PC-3 (cell line): Measurements from ENCODE around the gene STAG1. TPM values are rescaled to one million over a fixed set of nuclear protein-coding genes. Genes with fewer than 3 reads are reported as not detected.
"Not testable (repeated sequence)": the region's sequence is repeated elsewhere in the genome, so short reads cannot be mapped to it uniquely, and the experiment has no call there.

Source experiments
- ATAC-seq: fragments of 200-7000 bp; cut with Tn5 transposase; 2 replicates; pipeline ENCODE4 v1.9.1; 2020; ENCODE audit warnings: mild to moderate bottlenecking, moderate library complexity
- BruUV-seq: library from RNA; stranded (reverse); fragments of 400-500 nt; replicated peaks from 2 replicates; lab custom pipeline; 2021; lab: Mats Ljungman, UMichigan
- CTCF ChIA-PET: fragments of 300-600 bp; sonication (Branson Sonifier 250); formaldehyde crosslinking; loops from one replicate; lab custom pipeline; 2022; ENCODE audit warnings: antibody characterized with exemption; lab: Charles Lee
- POLR2A ChIA-PET: fragments of 300-600 bp; sonication (Branson Sonifier 250); formaldehyde crosslinking; loops from one replicate; lab custom pipeline; 2022; ENCODE audit warnings: antibody characterized with exemption; ENCODE audit not compliant: unreplicated experiment; lab: Charles Lee
- DNase-seq: peaks from one replicate; pipeline ENCODE4 v3.0.0-alpha.2; 2015
- H2AFZ ChIP-seq: fragments of 300-600 bp; sonication (generic); 2 replicates; pipeline ENCODE4 v1.6.0; 2016; ENCODE audit warnings: antibody characterized with exemption, low read length
- H3F3A ChIP-seq: fragments of 300-600 bp; sonication (generic); one replicate; pipeline ENCODE4 v1.6.0; 2017; ENCODE audit warnings: antibody characterized with exemption, low read length, control low read depth, mild to moderate bottlenecking; ENCODE audit not compliant: unreplicated experiment
- H3K27ac ChIP-seq: fragments of 300-600 bp; sonication (generic); 2 replicates; pipeline ENCODE4 v1.5.1; 2016; ENCODE audit warnings: mild to moderate bottlenecking, low read length
- H3K27me3 ChIP-seq: fragments of 300-600 bp; sonication (generic); 2 replicates; pipeline ENCODE4 v1.6.1; 2016; ENCODE audit warnings: low read length, mixed read lengths
- H3K36me3 ChIP-seq: fragments of 300-600 bp; sonication (generic); 2 replicates; pipeline ENCODE4 v1.6.1; 2016; ENCODE audit warnings: low read depth, mixed run types, low read length, mixed read lengths
- H3K4me1 ChIP-seq: fragments of 300-600 bp; sonication (generic); 2 replicates; pipeline ENCODE4 v1.5.1; 2016; ENCODE audit warnings: low read length; ENCODE audit not compliant: insufficient read depth
- H3K4me2 ChIP-seq: fragments of 300-600 bp; sonication (generic); 2 replicates; pipeline ENCODE4 v1.6.0; 2016; ENCODE audit warnings: low read length
- H3K4me3 ChIP-seq: fragments of 300-600 bp; sonication (generic); 2 replicates; pipeline ENCODE4 v1.5.1; 2016; ENCODE audit warnings: mild to moderate bottlenecking, low read length, mixed read lengths
- H3K79me2 ChIP-seq: fragments of 300-600 bp; sonication (generic); 2 replicates; pipeline ENCODE4 v1.6.1; 2017; ENCODE audit warnings: low read length, mixed read lengths
- H3K9ac ChIP-seq: fragments of 300-600 bp; sonication (generic); 2 replicates; pipeline ENCODE4 v1.6.0; 2016; ENCODE audit warnings: mild to moderate bottlenecking, low read length
- H3K9me2 ChIP-seq: fragments of 300-600 bp; sonication (generic); replicated peaks from 2 replicates; pipeline ENCODE4 v1.6.1; 2016; ENCODE audit warnings: mixed run types, low read length, mixed read lengths
- H3K9me3 ChIP-seq: fragments of 300-600 bp; sonication (generic); 2 replicates; pipeline ENCODE4 v1.6.1; 2016; ENCODE audit warnings: low read length, mixed read lengths
- H4K20me1 ChIP-seq: fragments of 300-600 bp; sonication (generic); 2 replicates; pipeline ENCODE4 v1.6.1; 2016; ENCODE audit warnings: low read length, mixed read lengths
- CTCF ChIP-seq: fragments of 300-600 bp; sonication (generic); conservative IDR thresholded peaks from 2 replicates; pipeline ENCODE4 v1.5.1; 2017; ENCODE audit warnings: antibody characterized with exemption, low read depth, mild to moderate bottlenecking, low read length
- EZH2 ChIP-seq: fragments of 300-600 bp; sonication (generic); IDR thresholded peaks from one replicate; pipeline ENCODE4 v1.6.1; 2017; ENCODE audit warnings: antibody characterized with exemption, mild to moderate bottlenecking, low read length; ENCODE audit not compliant: unreplicated experiment
- EZH2phosphoT487 ChIP-seq: fragments of 300-600 bp; sonication (generic); IDR thresholded peaks from 2 replicates; pipeline ENCODE4 v1.6.1; 2018; ENCODE audit warnings: mild to moderate bottlenecking, antibody characterized with exemption, low read length, borderline replicate concordance
- intact Hi-C: fragments of 100-400 bp; cut with micrococcal nuclease; formaldehyde crosslinking; loops from 2 replicates; pipeline ENCODE4 v1.9.0; 2023
- total RNA-seq: library from RNA; depleted of rRNA; stranded (reverse); fragments of >200 nt; gene quantifications from 2 replicates; pipeline ENCODE4 v1.2.3, GENCODE V29; 2014

Gene STAG1
- total RNA-seq, 1 experiment from 2014 or later = 14.6 TPM

GRCh38 chr3:136670166-136670565 is 82.0 kb downstream of the STAG1 start:
- TF ChIP-seq EZH2 = no peak
- no peak for TF ChIP-seq CTCF
- TF ChIP-seq EZH2phosphoT487 = no peak
- no TSS peak for BruUV-seq
- Histone ChIP-seq H4K20me1 (no peaks in the 10 kb centered on the region), H3K4me3 (no peak overlapping the region), H3K27ac (no peak overlapping the region), H3K9me3 (no peaks in the 10 kb centered on the region), H3K36me3 (no peaks in the 10 kb centered on the region), H3K79me2 (peaks cover 44% of the 10 kb centered on the region), H2AFZ (no peak overlapping the region), H3K27me3 (no peaks in the 10 kb centered on the region), H3K4me1 (no peaks in the 10 kb centered on the region), H3K4me2 (no peak overlapping the region), H3K9me2 (no peaks in the 10 kb centered on the region), H3F3A (no peaks in the 10 kb centered on the region), H3K9ac (no peak overlapping the region)
- DNase-seq (no peak), ATAC-seq (no peak)
- POLR2A ChIA-PET = no interaction called here
- intact Hi-C loops = no loop called here
- CTCF ChIA-PET = no interaction called here

- no peak for ATAC-seq
- Histone ChIP-seq H3F3A (no peaks in the 10 kb centered on the region), H3K9me3 (no peaks in the 10 kb centered on the region), H3K9me2 (no peaks in the 10 kb centered on the region), H3K27ac (no peak overlapping the region), H3K9ac (no peak overlapping the region), H3K36me3 (no peaks in the 10 kb centered on the region), H3K4me1 (no peaks in the 10 kb centered on the region), H3K4me3 (no peak overlapping the region), H3K27me3 (no peaks in the 10 kb centered on the region), H2AFZ (no peak overlapping the region), H3K79me2 (peaks cover 44% of the 10 kb centered on the region), H4K20me1 (no peaks in the 10 kb centered on the region), H3K4me2 (no peak overlapping the region)
- DNase-seq = no peak
- CTCF ChIA-PET = no interaction called here
- POLR2A ChIA-PET = no interaction called here
- no TSS peak for BruUV-seq
- intact Hi-C loops = no loop called here
- TF ChIP-seq EZH2 (no peak), EZH2phosphoT487 (no peak), CTCF (no peak)
These were observed 85.1 kb downstream of the STAG1 start for GRCh38 chr3:136667081-136667480.

- H3K9me3 ChIP-seq, CTCF ChIA-PET, H3K27ac ChIP-seq, BruUV-seq, H3K36me3 ChIP-seq, H4K20me1 ChIP-seq, H3K4me2 ChIP-seq, ATAC-seq, DNase-seq, H3K9ac ChIP-seq, H3K4me3 ChIP-seq, intact Hi-C loops, H2AFZ ChIP-seq, H3K27me3 ChIP-seq, H3K4me1 ChIP-seq, H3K9me2 ChIP-seq, H3F3A ChIP-seq, POLR2A ChIA-PET: not testable (repeated sequence)
- H3K79me2 ChIP-seq = peaks cover 44% of the 10 kb centered on the region
These were observed 85.9 kb downstream of the STAG1 start for GRCh38 chr3:136666301-136666700.
